HG03378 (cell line): ENCODE results near the gene FAM90A26.
A peak's percentile ranks its signal among the peaks of the same experiment; 100 is the strongest.
"Not testable (repeated sequence)": the region's sequence is repeated elsewhere in the genome, so short reads cannot be mapped to it uniquely, and the experiment has no call there.

Source experiments
- ATAC-seq: cut with Tn5 transposase; IDR thresholded peaks from one replicate; pipeline ENCODE4 v1.9.1; 2021; ENCODE audit warnings: mild to moderate bottlenecking, moderate library complexity; ENCODE audit not compliant: unreplicated experiment

Gene FAM90A26

GRCh38 chr4:9169791-9170459, at the start of gene FAM90A26:
Gene FAM90A26 (plus strand): TSS chr4:9170409. CDS start chr4:9173173, 2,764 bp downstream.
- ATAC-seq: not testable (repeated sequence)

GRCh38 chr4:9122711-9123110, 47.5 kb upstream of the FAM90A26 start:
- not testable (repeated sequence) for ATAC-seq

GRCh38 chr4:9123572-9124007, 46.6 kb upstream of the FAM90A26 start:
- ATAC-seq: not testable (repeated sequence)

GRCh38 chr4:9125601-9126161, 44.5 kb upstream of the FAM90A26 start:
- ATAC-seq: not testable (repeated sequence)

GRCh38 chr4:9131420-9131819, 38.8 kb upstream of the FAM90A26 start:
- not testable (repeated sequence) for ATAC-seq

- not testable (repeated sequence) for ATAC-seq
Measured at GRCh38 chr4:9132849-9133248, 37.4 kb upstream of the FAM90A26 start.

GRCh38 chr4:9134011-9134410, 36.2 kb upstream of the FAM90A26 start:
- not testable (repeated sequence) for ATAC-seq

- ATAC-seq: not testable (repeated sequence)
Measured at GRCh38 chr4:9134556-9134955, 35.7 kb upstream of the FAM90A26 start.

- ATAC-seq: not testable (repeated sequence)
Measured at GRCh38 chr4:9141050-9141449, 29.2 kb upstream of the FAM90A26 start.

GRCh38 chr4:9142786-9143185, 27.4 kb upstream of the FAM90A26 start:
- ATAC-seq: not testable (repeated sequence)

- no peak for ATAC-seq
Measured at GRCh38 chr4:9143421-9144080, 26.7 kb upstream of the FAM90A26 start.

- no peak for ATAC-seq
Measured at GRCh38 chr4:9146967-9147366, 23.2 kb upstream of the FAM90A26 start.

GRCh38 chr4:9147368-9147767, 22.8 kb upstream of the FAM90A26 start:
- ATAC-seq: not testable (repeated sequence)

GRCh38 chr4:9148611-9149409, 21.4 kb upstream of the FAM90A26 start:
- not testable (repeated sequence) for ATAC-seq

GRCh38 chr4:9151809-9152179, 18.4 kb upstream of the FAM90A26 start:
- ATAC-seq: not testable (repeated sequence)

GRCh38 chr4:9152180-9153007, 17.8 kb upstream of the FAM90A26 start:
- ATAC-seq: peak; percentile 31

- peak; percentile 72 for ATAC-seq
Measured at GRCh38 chr4:9153008-9153570, 17.1 kb upstream of the FAM90A26 start.

GRCh38 chr4:9153571-9154157, 16.5 kb upstream of the FAM90A26 start:
- not testable (repeated sequence) for ATAC-seq

- not testable (repeated sequence) for ATAC-seq
Measured at GRCh38 chr4:9155101-9155886, 14.9 kb upstream of the FAM90A26 start.
